Bronchial epithelial cell (primary cell): ENCODE results near the gene TMEFF2. TPM values are rescaled to one million over a fixed set of nuclear protein-coding genes. Genes with fewer than 3 reads are reported as not detected.

ENCODE experiments used
- DNase-seq: peaks from one replicate; pipeline ENCODE4 v3.0.0-alpha.2; 2010; ENCODE audit warnings: low read depth
- FAIRE-seq: peaks from 2 replicates; lab custom pipeline; 2011; peaks lifted over from hg19 to GRCh38; lab: Jason Lieb, UNC
- H3K27me3 ChIP-seq: 2 replicates; pipeline ENCODE4 v1.5.1; 2011; ENCODE audit warnings: low read length; ENCODE audit not compliant: control insufficient read depth, insufficient read depth
- H3K36me3 ChIP-seq: 2 replicates; pipeline ENCODE4 v1.5.1; 2011; ENCODE audit warnings: low read length; ENCODE audit not compliant: control insufficient read depth, insufficient read depth
- H3K4me3 ChIP-seq: 2 replicates; pipeline ENCODE4 v1.5.1; 2011; ENCODE audit warnings: mild to moderate bottlenecking, low read depth, low read length, control low read depth
- CTCF ChIP-seq: IDR thresholded peaks from 2 replicates; pipeline ENCODE4 v1.5.1; 2011; ENCODE audit warnings: mild to moderate bottlenecking, moderate library complexity, low read length, control low read depth, inconsistent platforms; ENCODE audit not compliant: insufficient read depth, severe bottlenecking
- total RNA-seq: library from RNA; depleted of rRNA; stranded (reverse); fragments of >200 nt; gene quantifications from 2 replicates; pipeline ENCODE4 v1.2.1, GENCODE V29; 2014

Gene TMEFF2
- total RNA-seq, 1 donor from 2014 or later: not detected

- DNase-seq (no peak), FAIRE-seq (no peak)
- TF ChIP-seq CTCF: no peak
- Histone ChIP-seq H3K36me3 (no peaks in the 10 kb centered on the region), H3K4me3 (no peak overlapping the region), H3K27me3 (no peaks in the 10 kb centered on the region)
These were observed 134.6 kb downstream of the TMEFF2 start for GRCh38 chr2:192060161-192060560.

GRCh38 chr2:192059266-192059665 lies 135.5 kb downstream of the TMEFF2 start:
- Histone ChIP-seq H3K27me3 (no peaks in the 10 kb centered on the region), H3K36me3 (no peaks in the 10 kb centered on the region), H3K4me3 (no peak overlapping the region)
- DNase-seq: no peak
- FAIRE-seq: no peak
- TF ChIP-seq CTCF: no peak

DNA sequence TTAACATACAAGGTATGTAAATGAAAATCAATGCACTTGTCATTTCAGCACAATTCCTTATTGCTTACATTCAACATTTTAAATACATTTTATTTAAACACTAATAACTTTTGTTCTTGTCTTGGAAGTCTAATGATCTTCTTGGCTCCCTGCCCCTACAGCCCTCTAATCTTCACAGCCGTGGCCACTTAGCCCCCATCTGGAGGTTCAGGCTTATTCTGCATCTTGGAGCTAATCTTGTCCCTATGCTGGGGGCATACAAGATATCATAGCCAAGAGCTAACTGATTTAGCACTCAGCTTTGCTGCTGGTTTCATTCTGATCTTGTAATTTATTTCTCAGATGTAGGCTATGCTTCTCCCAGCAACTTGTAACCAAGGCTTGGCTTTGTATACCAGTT lies 140.8 kb downstream of the TMEFF2 start:
- DNase-seq: no peak
- no peak for TF ChIP-seq CTCF
- no peaks in the 10 kb centered on the region for H3K36me3 ChIP-seq
- no peak for FAIRE-seq
- no peaks in the 10 kb centered on the region for H3K27me3 ChIP-seq
- no peak overlapping the region for H3K4me3 ChIP-seq

- FAIRE-seq (no peak), DNase-seq (no peak)
- Histone ChIP-seq H3K27me3 (no peaks in the 10 kb centered on the region), H3K36me3 (no peaks in the 10 kb centered on the region), H3K4me3 (no peak overlapping the region)
- TF ChIP-seq CTCF: no peak
These were observed 143.2 kb downstream of the TMEFF2 start for GRCh38 chr2:192051533-192051932.

DNA sequence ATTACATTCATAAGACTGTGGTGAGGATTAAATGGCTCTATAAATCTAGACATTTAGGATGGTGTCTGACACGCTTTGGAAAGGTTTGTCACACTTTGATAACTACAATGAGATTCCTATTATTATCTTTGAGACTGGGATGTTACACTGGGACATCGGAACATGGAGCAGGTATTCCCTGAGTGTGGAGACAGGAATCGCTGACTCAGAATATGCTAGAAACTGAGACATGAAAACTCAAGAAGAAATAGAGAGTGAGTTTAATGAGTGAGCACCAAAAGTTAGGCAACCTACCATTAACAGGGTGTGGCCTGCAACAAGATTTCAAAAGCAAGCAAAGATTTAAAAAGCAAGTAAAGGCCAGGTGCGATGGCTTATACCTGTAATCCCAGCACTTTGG lies 145.4 kb downstream of the TMEFF2 start:
- FAIRE-seq (no peak), DNase-seq (no peak)
- no peak for TF ChIP-seq CTCF
- no peak overlapping the region for H3K4me3 ChIP-seq
- H3K27me3 ChIP-seq: no peaks in the 10 kb centered on the region
- no peaks in the 10 kb centered on the region for H3K36me3 ChIP-seq
